Panc1 (cell line): ENCODE data around the gene CHIC2. TPM values are rescaled to one million over a fixed set of nuclear protein-coding genes. Genes with fewer than 3 reads are reported as not detected.

Experiments
- ATAC-seq: fragments of 200-7000 bp; cut with Tn5 transposase; 2 replicates; pipeline ENCODE4 v1.9.1; 2020; ENCODE audit warnings: mild to moderate bottlenecking, moderate library complexity
- BruUV-seq: library from RNA; stranded (reverse); fragments of 400-500 nt; replicated peaks from 2 replicates; lab custom pipeline; 2021; lab: Mats Ljungman, UMichigan
- CTCF ChIA-PET: fragments of 300-600 bp; sonication (Branson Sonifier 250); formaldehyde crosslinking; loops from one replicate; lab custom pipeline; 2022; ENCODE audit warnings: antibody characterized with exemption; lab: Charles Lee
- POLR2A ChIA-PET: fragments of 300-600 bp; sonication (Branson Sonifier 250); formaldehyde crosslinking; loops from one replicate; lab custom pipeline; 2022; ENCODE audit warnings: antibody characterized with exemption; lab: Charles Lee
- DNase-seq: peaks from one replicate; pipeline ENCODE4 v3.0.0-alpha.2; 2010; ENCODE audit warnings: low read depth, low spot score
- H3K27ac ChIP-seq: 2 replicates; pipeline ENCODE4 v1.5.1; 2011; ENCODE audit warnings: mild to moderate bottlenecking, low read length, inconsistent platforms
- H3K27me3 ChIP-seq: fragments of 200-500 bp; sonication (Bioruptor generic); 2 replicates; pipeline ENCODE4 v1.6.0; 2014; ENCODE audit warnings: low read length, inconsistent platforms; ENCODE audit not compliant: control insufficient read depth, insufficient read depth
- H3K36me3 ChIP-seq: fragments of 200-500 bp; sonication (Bioruptor generic); 2 replicates; pipeline ENCODE4 v1.5.1; 2014; ENCODE audit warnings: inconsistent platforms, mild to moderate bottlenecking, low read length, moderate library complexity; ENCODE audit not compliant: control insufficient read depth, insufficient read depth
- H3K4me1 ChIP-seq: 2 replicates; pipeline ENCODE4 v1.5.1; 2011; ENCODE audit warnings: inconsistent platforms, mild to moderate bottlenecking, low read length, moderate library complexity; ENCODE audit not compliant: control insufficient read depth, insufficient read depth
- H3K4me3 ChIP-seq, 2 experiments: 2 replicates each; pipeline ENCODE4 v1.5.1; 2011 to 2012; ENCODE audit warnings: low read depth in 2 of 2, low read length in 2 of 2, mild to moderate bottlenecking in 2 of 2, inconsistent platforms in 1 of 2, moderate library complexity in 1 of 2
- H3K9me3 ChIP-seq: fragments of 200-500 bp; sonication (Bioruptor generic); 2 replicates; pipeline ENCODE4 v1.5.1; 2014; ENCODE audit warnings: low read depth, mild to moderate bottlenecking, inconsistent platforms, low read length, moderate library complexity; ENCODE audit not compliant: control insufficient read depth, insufficient read depth
- CTCF ChIP-seq: fragments of 450-650 bp; IDR thresholded peaks from 2 replicates; pipeline ENCODE4 v1.5.1; 2017; ENCODE audit warnings: mild to moderate bottlenecking
- POLR2AphosphoS5 ChIP-seq: IDR thresholded peaks from 2 replicates; pipeline ENCODE4 v1.6.1; 2012; ENCODE audit warnings: mild to moderate bottlenecking, low read depth, low read length, moderate library complexity
- REST ChIP-seq, 2 experiments: IDR thresholded peaks; 2 replicates each; pipeline ENCODE4 v1.6.1; 2011 to 2012; ENCODE audit warnings: low read depth in 2 of 2, control low read depth in 1 of 2, low read length in 1 of 2, mild to moderate bottlenecking in 1 of 2, moderate library complexity in 1 of 2; ENCODE audit not compliant: insufficient read depth in 1 of 2
- SIN3A ChIP-seq: IDR thresholded peaks from 2 replicates; pipeline ENCODE4 v1.6.1; 2012; ENCODE audit warnings: low read depth, mild to moderate bottlenecking, low read length, moderate library complexity, borderline replicate concordance; ENCODE audit not compliant: insufficient read depth
- TCF7L2 ChIP-seq: IDR thresholded peaks from 2 replicates; pipeline ENCODE4 v1.6.1; 2011; ENCODE audit warnings: mild to moderate bottlenecking, low read depth, low read length, inconsistent platforms
- in situ Hi-C: cut with HindIII; loops from 2 replicates; pipeline ENCODE4 v1.10.0; 2016; ENCODE audit warnings: low sequenced_read_pairs, low pct_unique_long_range_greater_than_20kb
- intact Hi-C: fragments of 100-400 bp; cut with micrococcal nuclease; formaldehyde crosslinking; loops from one replicate; pipeline ENCODE4 v1.10.0; 2022; ENCODE audit not compliant: unreplicated experiment
- total RNA-seq: library from RNA; stranded (reverse); gene quantifications from one replicate; pipeline ENCODE4 v1.2.1, GENCODE V29; 2021; ENCODE audit not compliant: unreplicated experiment

Gene CHIC2
- total RNA-seq, 1 experiment from 2014 or later: 10.3 TPM

DNA sequence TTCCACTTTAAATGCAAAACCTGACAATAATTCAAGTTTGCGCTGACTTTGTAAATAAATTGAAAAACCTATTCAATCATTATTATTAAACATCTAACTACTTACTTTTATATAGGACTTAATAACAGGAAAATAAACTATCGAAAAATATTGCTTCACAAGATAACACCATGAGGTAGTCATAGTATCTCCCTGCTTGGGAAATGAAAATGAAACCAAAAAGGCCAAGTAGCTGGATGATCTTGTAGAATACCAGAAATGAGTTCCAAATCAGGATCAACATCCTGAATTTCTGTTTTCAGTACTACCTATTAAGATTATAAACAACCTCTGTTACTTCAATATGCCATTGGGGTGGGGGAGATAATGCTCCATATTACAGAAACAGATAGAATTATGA lies 58.9 kb downstream of the CHIC2 start:
- Histone ChIP-seq H3K4me3 (no peak overlapping the region), H3K9me3 (no peaks in the 10 kb centered on the region), H3K27ac (no peak overlapping the region), H3K27me3 (no peaks in the 10 kb centered on the region), H3K36me3 (no peaks in the 10 kb centered on the region), H3K4me1 (no peaks in the 10 kb centered on the region)
- TF ChIP-seq REST (IDR thresholded peaks at IDR 0.05; ENCODE audit: insufficient read depth in 1 of 2, low read depth in 2 of 2, low read length in 1 of 2) (no peak), POLR2AphosphoS5 (no peak), SIN3A (no peak), CTCF (no peak), TCF7L2 (no peak)
- intact Hi-C loops: no loop called here
- no peak for ATAC-seq
- ChIA-PET POLR2A (no interaction called here), CTCF (no interaction called here)
- in situ Hi-C loops: no loop called here
- DNase-seq: no peak
- BruUV-seq: no TSS peak

- in situ Hi-C loops: no loop called here
- intact Hi-C loops: no loop called here
- Histone ChIP-seq H3K4me3 (no peak overlapping the region), H3K36me3 (no peaks in the 10 kb centered on the region), H3K27ac (no peak overlapping the region), H3K9me3 (no peaks in the 10 kb centered on the region), H3K4me1 (no peaks in the 10 kb centered on the region), H3K27me3 (no peaks in the 10 kb centered on the region)
- CTCF ChIA-PET: no interaction called here
- BruUV-seq: no TSS peak
- no peak for TF ChIP-seq CTCF
- no peak for TF ChIP-seq REST (IDR thresholded peaks at IDR 0.05; ENCODE audit: insufficient read depth in 1 of 2, low read depth in 2 of 2, low read length in 1 of 2)
- TF ChIP-seq TCF7L2: no peak
- no peak for TF ChIP-seq SIN3A
- no peak for TF ChIP-seq POLR2AphosphoS5
- ATAC-seq (no peak), DNase-seq (no peak)
- POLR2A ChIA-PET: no interaction called here
Measured at GRCh38 chr4:54004463-54004862, 59.9 kb downstream of the CHIC2 start.
